ENCODE results near the gene SNED1.

SNED1 gene

DNA sequence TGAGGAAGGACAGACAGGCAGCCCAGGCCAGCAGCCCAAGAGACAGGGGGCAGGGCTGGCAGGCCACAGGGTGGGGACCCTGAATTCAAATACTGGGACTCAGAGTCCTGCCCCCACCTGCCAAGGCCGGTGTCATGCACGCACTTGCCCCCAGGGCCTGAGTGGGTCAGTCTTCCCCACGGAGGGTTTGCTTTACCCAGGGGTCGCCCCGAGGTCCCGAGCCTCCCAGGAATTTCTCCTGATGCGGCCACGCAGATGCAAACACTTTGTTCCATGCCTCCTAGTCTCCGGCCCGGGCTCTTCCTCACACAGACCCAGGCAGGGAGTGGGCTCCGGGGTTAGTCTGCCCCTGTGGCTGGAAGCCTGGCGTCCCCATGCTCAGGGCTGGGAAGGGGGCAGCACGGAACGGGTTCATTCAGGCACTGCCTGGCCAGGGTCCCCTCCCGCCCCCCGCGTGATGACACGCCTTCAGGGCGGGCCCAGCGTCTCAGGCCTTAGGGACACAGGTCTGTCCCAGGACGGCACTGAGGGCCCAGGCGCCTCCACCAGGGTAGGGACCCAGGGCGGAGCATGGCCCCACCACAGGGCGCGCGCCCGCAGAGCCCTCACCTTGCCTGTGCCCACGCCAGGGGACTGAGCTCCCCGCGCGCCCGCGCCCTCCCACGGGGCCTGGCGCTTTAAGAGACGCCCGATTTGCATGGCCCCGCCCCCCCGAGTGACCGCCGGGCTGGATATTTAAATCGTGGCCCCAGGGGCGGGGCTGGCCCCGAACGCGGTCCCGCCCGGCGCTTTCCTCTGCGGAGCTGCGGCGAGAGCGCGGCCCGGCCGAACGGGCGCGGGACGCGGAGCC, at the start of gene SNED1:
TSS of gene SNED1 (plus strand) at position 763 of the 850 bp plus-strand sequence. CDS start 220 bp downstream, outside the sequence.
- DNase-seq (ENCODE audit: low read depth in 1 of 2, low spot score in 1 of 2), result peak; percentile 58 to 85
- in situ Hi-C loops (cut with HindIII; ENCODE audit: low pct_unique_long_range_greater_than_20kb, low sequenced_read_pairs), result no loop called here
- no peak for TF ChIP-seq JUND (IDR thresholded peaks at IDR 0.05; ENCODE audit: low read depth)

DNA sequence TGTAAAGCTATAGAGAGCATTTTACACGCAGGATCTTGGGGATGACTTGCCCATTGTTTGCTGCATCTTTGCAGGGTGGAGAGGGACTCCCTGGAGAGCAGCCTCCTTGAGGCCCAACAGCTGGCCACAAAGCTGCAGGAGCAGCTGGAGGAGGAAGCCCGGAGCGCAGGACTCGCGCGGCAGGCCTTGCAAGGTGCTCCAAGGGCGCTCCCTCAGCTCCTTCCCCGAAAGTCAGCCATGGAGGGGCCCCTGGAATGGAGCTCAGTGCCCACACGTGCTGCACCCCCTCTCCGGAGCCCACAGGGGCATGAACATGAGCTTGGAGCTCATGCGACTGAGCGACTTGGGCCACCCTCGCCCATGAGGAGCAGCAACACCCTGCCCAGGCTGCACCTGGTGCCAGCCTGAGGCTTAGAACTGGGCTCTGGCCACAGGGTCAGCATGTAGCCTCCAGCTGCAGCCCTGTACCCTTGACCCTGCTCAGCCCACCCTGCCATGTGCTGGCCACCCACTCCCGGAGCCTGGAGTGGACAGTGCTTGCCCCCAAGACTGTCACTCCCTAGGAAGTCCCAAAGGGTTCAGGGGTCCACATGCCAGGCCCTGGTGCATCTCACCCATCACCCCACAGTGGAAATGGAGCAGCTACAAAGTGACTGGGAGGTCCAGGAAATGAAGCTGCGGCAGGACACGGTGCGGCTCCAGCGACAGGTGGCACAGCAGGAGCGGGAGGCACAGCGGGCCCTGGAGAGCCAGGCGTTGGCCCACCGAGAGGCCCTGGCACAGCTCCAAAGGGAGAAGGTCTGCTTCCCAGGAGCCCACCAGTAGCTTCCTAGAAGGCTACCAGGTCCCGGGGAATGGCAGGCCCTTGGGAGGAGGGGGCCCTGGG, 49.3 kb upstream of the SNED1 start:
- in situ Hi-C loops (cut with HindIII; ENCODE audit: low pct_unique_long_range_greater_than_20kb, low sequenced_read_pairs), result no loop called here
- DNase-seq (ENCODE audit: low read depth in 1 of 2, low spot score in 1 of 2), result no peak
- no peak for TF ChIP-seq JUND (IDR thresholded peaks at IDR 0.05; ENCODE audit: low read depth)

DNA sequence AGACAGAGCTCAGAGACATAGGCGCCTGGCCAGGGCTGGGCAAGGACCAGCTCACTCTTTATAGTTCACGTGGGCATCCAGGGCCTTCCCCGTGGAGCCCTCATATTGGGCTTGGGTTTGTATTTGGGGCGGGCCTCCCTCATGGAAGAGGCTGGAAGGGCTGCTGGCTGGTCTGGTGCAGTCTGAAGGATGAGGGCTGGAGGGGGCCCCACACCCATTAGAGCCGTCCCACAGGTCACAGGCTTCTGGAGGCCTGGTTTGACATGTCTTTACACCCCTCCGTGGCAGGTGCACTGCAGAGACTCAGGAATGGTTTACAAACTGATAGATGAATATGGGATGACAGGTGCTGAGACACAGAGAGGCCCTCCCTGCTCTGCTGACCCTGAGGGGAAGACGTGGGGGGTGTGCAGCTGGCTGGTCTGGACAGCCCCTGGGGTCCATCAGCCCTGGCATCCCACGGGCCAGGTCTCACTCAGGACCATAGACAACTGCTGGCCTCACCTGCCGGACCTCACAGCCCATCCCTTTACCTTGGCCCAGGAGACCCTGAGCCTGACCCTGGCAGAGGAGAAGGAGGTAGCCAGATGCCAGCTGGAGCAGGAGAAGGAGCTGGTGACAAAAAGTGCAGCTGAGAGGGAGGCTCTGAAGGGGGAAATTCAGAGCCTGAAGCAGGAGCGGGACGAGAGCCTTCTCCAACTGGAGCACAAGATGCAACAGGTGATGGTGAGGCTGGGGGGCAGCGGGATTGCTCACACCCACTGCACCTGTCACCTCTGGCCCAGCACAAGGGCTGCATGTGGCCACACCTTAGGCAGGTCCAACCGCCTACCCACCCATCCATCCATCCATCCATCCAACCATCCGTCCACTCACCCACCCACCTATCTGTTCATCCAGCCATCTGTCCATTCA, 48.4 kb upstream of the SNED1 start:
- TF ChIP-seq JUND (IDR thresholded peaks at IDR 0.05; ENCODE audit: low read depth), result no peak
- DNase-seq (ENCODE audit: low read depth in 1 of 2, low spot score in 1 of 2), result no peak
- in situ Hi-C loops (cut with HindIII; ENCODE audit: low pct_unique_long_range_greater_than_20kb, low sequenced_read_pairs), result no loop called here

DNA sequence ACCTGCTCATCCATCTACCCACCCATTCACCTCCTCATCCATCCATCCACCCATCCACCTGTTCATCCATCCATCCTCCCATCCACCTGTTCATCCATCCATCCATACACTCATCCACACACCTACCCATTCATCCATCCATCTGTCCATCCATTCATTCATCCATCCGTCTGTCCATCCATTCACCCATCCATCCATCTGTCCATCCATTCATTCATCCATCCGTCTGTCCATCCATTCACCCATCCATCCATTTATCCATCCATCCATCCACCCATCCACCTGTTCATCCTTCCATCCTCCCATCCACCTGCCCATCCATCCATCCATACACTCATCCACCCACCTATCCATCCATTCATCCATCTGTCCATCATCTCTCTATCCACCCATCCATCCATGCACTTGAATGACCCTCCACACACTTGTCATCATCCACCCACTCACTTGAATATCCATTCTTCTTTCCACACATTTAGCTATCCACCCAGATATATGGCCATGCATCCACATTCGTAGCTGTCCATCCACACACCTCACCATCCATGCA, 47.3 kb upstream of the SNED1 start:
- TF ChIP-seq JUND (IDR thresholded peaks at IDR 0.05; ENCODE audit: low read depth), result no peak
- DNase-seq (ENCODE audit: low read depth in 1 of 2, low spot score in 1 of 2), result no peak
- in situ Hi-C loops (cut with HindIII; ENCODE audit: low pct_unique_long_range_greater_than_20kb, low sequenced_read_pairs), result no loop called here

DNA sequence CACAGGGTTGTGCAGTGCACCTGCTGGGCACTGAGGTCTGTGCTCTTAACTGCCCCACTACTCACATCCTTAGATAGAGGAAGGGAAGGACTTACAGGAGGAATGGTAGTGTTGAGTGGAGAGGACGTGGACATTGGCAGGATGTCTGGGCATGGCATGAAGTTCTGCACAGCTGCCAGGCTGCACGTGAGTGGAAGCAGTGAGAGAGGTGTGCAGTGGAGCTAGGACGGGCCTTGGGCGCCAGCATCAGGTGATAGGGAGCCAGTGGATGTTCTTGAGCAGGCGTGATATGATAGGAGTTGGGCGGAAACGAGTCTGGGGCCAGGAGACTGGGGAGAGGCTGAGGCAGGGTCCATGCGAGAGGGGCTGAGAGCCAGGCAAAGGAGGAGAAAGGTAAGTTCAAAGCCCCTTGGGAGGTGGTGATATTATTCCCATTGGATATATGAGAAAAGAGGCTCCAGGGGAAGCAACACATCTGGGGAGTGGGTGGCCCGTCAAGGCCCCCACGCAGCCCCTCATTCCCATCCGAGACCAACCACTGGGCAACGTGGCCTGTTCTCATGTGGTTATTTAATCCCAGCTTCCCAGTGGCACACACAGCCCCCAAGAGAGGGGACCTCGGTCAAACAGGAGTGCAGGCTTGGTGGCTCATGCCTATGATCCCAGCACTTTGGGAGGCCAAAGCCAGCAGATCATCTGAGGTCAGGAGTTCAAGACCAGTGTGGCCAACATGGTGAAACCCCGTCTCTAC, 45.7 kb upstream of the SNED1 start:
- in situ Hi-C loops (cut with HindIII; ENCODE audit: low pct_unique_long_range_greater_than_20kb, low sequenced_read_pairs), result no loop called here
- DNase-seq (ENCODE audit: low read depth in 1 of 2, low spot score in 1 of 2), result no peak
- TF ChIP-seq JUND (IDR thresholded peaks at IDR 0.05; ENCODE audit: low read depth), result no peak

DNA sequence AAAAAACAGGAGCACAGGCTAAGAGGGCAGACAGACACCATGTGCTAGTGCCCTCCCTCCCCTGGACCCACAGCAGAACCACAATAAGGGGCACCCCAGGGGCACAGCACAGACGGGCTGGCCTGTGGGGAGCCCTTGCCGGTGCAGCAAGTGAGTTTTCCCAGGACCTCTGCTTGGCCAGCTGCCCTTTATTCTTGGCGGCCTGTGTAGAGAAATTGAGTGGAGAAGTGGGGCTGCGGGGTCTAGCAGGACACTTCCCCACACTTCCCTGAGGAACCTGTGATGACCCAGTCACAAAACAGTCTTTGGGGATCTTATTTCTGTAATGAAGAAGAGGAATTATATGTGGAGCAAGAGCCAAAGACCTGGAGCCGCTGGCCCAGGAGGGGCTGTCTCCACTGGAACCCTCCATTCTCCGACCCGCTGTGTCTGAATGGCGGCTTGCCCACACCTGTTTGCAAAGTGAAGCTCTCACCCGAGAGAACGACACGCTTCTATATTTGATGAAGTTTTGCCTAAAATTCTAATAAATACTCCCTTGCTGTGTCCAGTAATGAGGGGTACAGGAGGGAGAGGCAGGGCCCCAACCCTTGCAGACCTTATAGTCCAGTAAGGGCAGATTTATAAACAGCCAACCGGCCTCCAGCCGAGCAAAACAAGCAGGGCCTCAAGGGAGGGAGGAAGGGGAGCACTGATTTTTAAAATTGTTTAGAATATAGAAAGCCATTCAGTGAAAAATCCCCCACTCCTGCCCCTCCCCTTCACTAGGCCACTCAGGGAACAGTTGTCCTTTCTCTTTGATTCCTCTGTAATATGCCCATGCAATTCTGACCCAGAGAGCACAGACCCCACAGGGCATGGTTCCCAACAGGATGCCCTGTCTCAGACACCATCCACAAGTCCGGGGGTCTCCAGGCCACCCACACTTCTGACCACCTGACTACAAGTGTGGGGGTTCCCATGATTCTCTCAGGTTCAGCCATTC, 44.7 kb upstream of the SNED1 start:
- in situ Hi-C loops (cut with HindIII; ENCODE audit: low pct_unique_long_range_greater_than_20kb, low sequenced_read_pairs), result no loop called here
- no peak for TF ChIP-seq JUND (IDR thresholded peaks at IDR 0.05; ENCODE audit: low read depth)
- DNase-seq (ENCODE audit: low read depth in 1 of 2, low spot score in 1 of 2), result no peak

DNA sequence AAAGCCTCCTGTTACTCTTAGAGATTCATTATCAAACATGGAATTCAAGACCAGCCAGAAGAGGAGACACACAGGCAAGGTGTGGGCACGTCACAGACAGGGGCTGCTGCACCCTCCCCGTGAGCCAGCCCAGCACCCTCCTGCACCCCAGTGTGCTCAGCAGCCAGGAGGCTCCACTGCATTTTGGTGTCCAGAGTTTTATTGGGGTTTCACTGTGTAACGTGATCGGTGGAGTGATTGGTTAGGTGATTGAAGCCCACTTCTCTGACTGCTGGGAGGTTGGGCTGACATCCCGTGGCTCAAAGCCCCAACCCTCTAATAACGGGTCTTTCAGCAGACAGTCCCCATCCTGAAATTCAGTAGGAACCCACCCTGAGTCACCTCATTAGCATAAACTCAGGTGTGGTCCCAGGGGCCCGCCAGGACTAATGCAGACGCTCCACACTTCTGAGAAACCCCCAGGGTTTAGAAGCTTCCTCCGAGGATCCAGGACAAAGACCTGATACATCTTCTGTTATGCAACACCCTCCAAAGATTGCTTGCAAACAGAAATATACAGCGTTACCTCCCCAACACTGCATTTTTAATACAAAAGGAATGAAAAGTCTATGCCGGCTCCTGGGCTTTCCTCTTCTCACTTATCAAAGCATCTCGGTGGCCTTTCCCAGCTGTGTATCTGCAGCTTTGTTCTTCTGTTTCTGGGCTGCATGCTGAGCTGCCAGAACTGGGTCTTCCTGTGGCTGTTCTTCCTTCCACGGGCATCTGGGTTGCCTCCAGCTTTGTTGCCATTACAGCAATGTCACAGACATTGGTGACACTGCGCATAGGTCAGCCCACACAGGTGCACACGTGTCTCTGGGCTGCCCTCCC, 43.7 kb upstream of the SNED1 start:
- no peak for DNase-seq (ENCODE audit: low read depth in 1 of 2, low spot score in 1 of 2)
- in situ Hi-C loops (cut with HindIII; ENCODE audit: low pct_unique_long_range_greater_than_20kb, low sequenced_read_pairs), result no loop called here
- TF ChIP-seq JUND (IDR thresholded peaks at IDR 0.05; ENCODE audit: low read depth), result no peak

DNA sequence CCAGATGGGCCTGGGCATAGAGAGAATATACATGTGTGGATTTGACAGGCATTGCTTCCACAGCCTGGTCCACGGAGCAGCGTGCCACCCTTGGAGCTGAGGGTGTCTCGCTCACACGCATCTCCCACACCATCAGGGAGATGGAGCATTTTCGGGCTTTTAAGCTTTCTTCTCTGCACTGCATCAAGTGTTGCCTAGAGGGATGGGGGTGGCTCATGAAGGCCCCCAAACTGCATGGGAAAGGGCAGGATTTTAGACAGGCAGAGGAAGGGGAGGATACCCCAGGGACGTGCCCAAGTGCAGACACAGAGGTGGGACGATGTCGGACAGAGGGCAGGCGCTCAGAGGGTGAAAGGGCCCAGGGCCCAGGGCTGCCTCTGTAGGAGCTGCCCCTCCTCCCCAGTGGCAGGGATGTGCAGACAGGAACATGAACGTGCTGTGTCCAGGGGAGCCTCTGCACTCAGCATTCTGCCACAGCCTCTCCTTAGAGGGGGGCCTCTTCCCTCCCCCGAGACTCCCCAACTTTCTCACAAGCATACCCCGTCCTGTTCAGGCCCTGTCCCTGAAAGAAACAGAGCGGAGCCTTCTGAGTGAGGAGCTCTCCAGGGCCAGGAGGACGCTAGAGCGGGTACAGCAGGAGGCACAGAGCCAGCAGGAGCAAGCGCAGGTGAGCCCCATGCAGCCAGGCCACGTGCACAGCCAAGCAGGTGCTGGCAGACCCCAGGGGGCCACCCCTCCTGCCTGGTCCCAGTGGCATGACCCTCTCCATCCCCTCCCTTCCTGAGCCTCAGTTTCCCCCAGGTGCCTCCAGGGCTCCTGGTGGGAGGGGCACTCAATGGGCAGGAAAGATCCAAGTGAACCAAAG, 42.9 kb upstream of the SNED1 start:
- in situ Hi-C loops (cut with HindIII; ENCODE audit: low pct_unique_long_range_greater_than_20kb, low sequenced_read_pairs), result no loop called here
- no peak for TF ChIP-seq JUND (IDR thresholded peaks at IDR 0.05; ENCODE audit: low read depth)
- DNase-seq (ENCODE audit: low read depth in 1 of 2, low spot score in 1 of 2), result no peak
